ENCODE measurements around the gene CD52. TPM values are rescaled to one million over a fixed set of nuclear protein-coding genes. Genes with fewer than 3 reads are reported as not detected.
A peak's percentile ranks its signal among the peaks of the same experiment; 100 is the strongest.

The CD52 gene
- polyA plus RNA-seq, 1 donor (not counting 4 experiments of a cell fraction or from before 2014, with no cell fraction given), result 0.22 TPM

- FAIRE-seq, result no peak
- Histone ChIP-seq H3K9ac (ENCODE audit: control insufficient read depth, extremely low read depth, insufficient read depth, low read length) (peak within 1 kb of the TSS; percentile 77), H3K9me1 (ENCODE audit: control insufficient read depth, extremely low read depth, insufficient read depth, low read length) (peaks cover 3% of the 10 kb centered on the region)
Observed at GRCh38 chr1:26279456-26280332, 38.1 kb upstream of the CD52 start, which contains the start of gene SH3BGRL3. TSS of gene SH3BGRL3 (plus strand) at chr1:26280086. CDS start at chr1:26280156, 70 bp downstream.

GRCh38 chr1:26280333-26281042, 37.3 kb upstream of the CD52 start:
- Histone ChIP-seq H3K4me3 (ENCODE audit: control insufficient read depth in 2 of 3, extremely low read depth in 1 of 3, insufficient read depth in 2 of 3, low read depth in 1 of 3, low read length in 3 of 3) (peak overlapping the region; percentile 75 to 86 (median 78)), H3K9ac (ENCODE audit: control insufficient read depth, extremely low read depth, insufficient read depth, low read length) (peak overlapping the region; percentile 77), H4K20me1 (ENCODE audit: control insufficient read depth, extremely low read depth, insufficient read depth, low read length) (peaks cover 14% of the 10 kb centered on the region), H3K36me3 (ENCODE audit: control insufficient read depth in 2 of 2, extremely low read depth in 1 of 2, insufficient read depth in 2 of 2, low read length in 2 of 2) (peaks cover 18 to 34% of the 10 kb centered on the region in 2 experiments), H3K4me1 (ENCODE audit: control insufficient read depth, extremely low read depth, insufficient read depth, low read length) (peaks cover 78% of the 10 kb centered on the region), H3K9me1 (ENCODE audit: control insufficient read depth, extremely low read depth, insufficient read depth, low read length) (peaks cover 3% of the 10 kb centered on the region), H2AFZ (ENCODE audit: control insufficient read depth, low read length) (no peak overlapping the region), H3K27me3 (ENCODE audit: control insufficient read depth, extremely low read depth, insufficient read depth, low read length) (no peaks in the 10 kb centered on the region), H3K9me3 (ENCODE audit: control insufficient read depth, low read depth, low read length) (no peaks in the 10 kb centered on the region), H3K79me2 (ENCODE audit: control insufficient read depth, insufficient read depth, low read length) (peaks cover 21% of the 10 kb centered on the region), H3K4me2 (ENCODE audit: control insufficient read depth, extremely low read depth, insufficient read depth, low read depth, low read length) (peak overlapping the region; percentile 94), H3K27ac (ENCODE audit: control insufficient read depth, insufficient read depth, low read length) (peak overlapping the region; percentile 95)
- FAIRE-seq (no peak), DNase-seq (ENCODE audit: low read depth, low spot score) (no peak)
- TF ChIP-seq EZH2 (IDR thresholded peaks at IDR 0.05; ENCODE audit: low read length), result no peak
- TF ChIP-seq CTCF (optimal IDR thresholded peaks at IDR 0.05 in 1 of 3, IDR thresholded peaks at IDR 0.05 in 1 of 3, conservative IDR thresholded peaks at IDR 0.05 in 1 of 3; ENCODE audit: extremely low read depth in 1 of 3, insufficient read depth in 2 of 3, low read length in 3 of 3), result no peak
- dilution Hi-C loops (cut with MboI; ENCODE audit: extremely low pct_ligation_motif_present, low sequenced_read_pairs), result no loop called here

More at GRCh38 chr1:26279456-26280332, 38.1 kb upstream of the CD52 start, which contains the start of gene SH3BGRL3:
- TF ChIP-seq CTCF (optimal IDR thresholded peaks at IDR 0.05 in 1 of 3, IDR thresholded peaks at IDR 0.05 in 1 of 3, conservative IDR thresholded peaks at IDR 0.05 in 1 of 3; ENCODE audit: extremely low read depth in 1 of 3, insufficient read depth in 2 of 3, low read length in 3 of 3), result peak in 2 of 3 experiments; percentile 62 to 67
- no peak for TF ChIP-seq EZH2 (IDR thresholded peaks at IDR 0.05; ENCODE audit: low read length)
- Histone ChIP-seq H3K4me2 (ENCODE audit: control insufficient read depth, extremely low read depth, insufficient read depth, low read depth, low read length) (peak within 1 kb of the TSS; percentile 94), H3K27me3 (ENCODE audit: control insufficient read depth, extremely low read depth, insufficient read depth, low read length) (no peaks in the 10 kb centered on the region), H3K4me1 (ENCODE audit: control insufficient read depth, extremely low read depth, insufficient read depth, low read length) (peaks cover 79% of the 10 kb centered on the region), H3K79me2 (ENCODE audit: control insufficient read depth, insufficient read depth, low read length) (peaks cover 21% of the 10 kb centered on the region), H3K27ac (ENCODE audit: control insufficient read depth, insufficient read depth, low read length) (peak within 1 kb of the TSS; percentile 95), H2AFZ (ENCODE audit: control insufficient read depth, low read length) (peak within 1 kb of the TSS; percentile 39), H3K4me3 (ENCODE audit: control insufficient read depth in 2 of 3, extremely low read depth in 1 of 3, insufficient read depth in 2 of 3, low read depth in 1 of 3, low read length in 3 of 3) (peak within 1 kb of the TSS; percentile 75 to 86 (median 78)), H4K20me1 (ENCODE audit: control insufficient read depth, extremely low read depth, insufficient read depth, low read length) (peaks cover 13% of the 10 kb centered on the region), H3K36me3 (ENCODE audit: control insufficient read depth in 2 of 2, extremely low read depth in 1 of 2, insufficient read depth in 2 of 2, low read length in 2 of 2) (peaks cover 18 to 34% of the 10 kb centered on the region in 2 experiments), H3K9me3 (ENCODE audit: control insufficient read depth, low read depth, low read length) (no peaks in the 10 kb centered on the region)
- DNase-seq (ENCODE audit: low read depth, low spot score), result peak; percentile 46
- dilution Hi-C loops (cut with MboI; ENCODE audit: extremely low pct_ligation_motif_present, low sequenced_read_pairs), result no loop called here
